Liver (tissue), 3 donors: ENCODE results near the gene SRP14.

Experiments
- CTCF ChIP-seq: fragments of 150-350 bp; IDR thresholded peaks from 2 replicates; pipeline ENCODE4 v1.5.1; 2017; ENCODE audit warnings: improper control_type of control experiment, low read depth, low read length; ENCODE audit not compliant: missing input control
- EGR1 ChIP-seq, 2 donors: IDR thresholded peaks; 2 replicates each; pipeline ENCODE4 v1.6.1; 2016 to 2018; ENCODE audit warnings: antibody characterized with exemption in 2 of 2, low read depth in 2 of 2
- FOXA2 ChIP-seq: IDR thresholded peaks from 2 replicates; pipeline ENCODE4 v1.6.1; 2016; ENCODE audit warnings: antibody characterized with exemption
- HNF4G ChIP-seq: IDR thresholded peaks from 2 replicates; pipeline ENCODE4 v1.6.1; 2016; ENCODE audit warnings: antibody characterized with exemption
- JUND ChIP-seq, 2 donors: IDR thresholded peaks; 2 replicates each; pipeline ENCODE4 v1.6.1; 2016; ENCODE audit warnings: antibody characterized with exemption in 2 of 2
- NR2F2 ChIP-seq: IDR thresholded peaks from 2 replicates; pipeline ENCODE4 v1.6.1; 2016; ENCODE audit warnings: antibody characterized with exemption
- RAD21 ChIP-seq, 2 donors: IDR thresholded peaks; 2 replicates each; pipeline ENCODE4 v1.6.1; 2016; ENCODE audit warnings: antibody characterized with exemption in 2 of 2, mild to moderate bottlenecking in 2 of 2
- SP1 ChIP-seq: IDR thresholded peaks from 2 replicates; pipeline ENCODE4 v1.6.1; 2018; ENCODE audit warnings: antibody characterized with exemption, mild to moderate bottlenecking
- TAF1 ChIP-seq: conservative IDR thresholded peaks from 2 replicates; pipeline ENCODE4 v1.6.1; 2016; ENCODE audit warnings: antibody characterized with exemption, mild to moderate bottlenecking
- YY1 ChIP-seq: IDR thresholded peaks from 2 replicates; pipeline ENCODE4 v1.6.1; 2016; ENCODE audit warnings: antibody characterized with exemption, mild to moderate bottlenecking
- TF ChIP-seq, protein P1 (sequence below): IDR thresholded peaks from 2 replicates; pipeline ENCODE4 v1.6.1; 2016; ENCODE audit warnings: antibody characterized with exemption, mild to moderate bottlenecking
- TF ChIP-seq, protein P2 (sequence below): IDR thresholded peaks from 2 replicates; pipeline ENCODE4 v1.6.1; 2016; ENCODE audit warnings: antibody characterized with exemption
- TF ChIP-seq, protein P3 (sequence below): IDR thresholded peaks from 2 replicates; pipeline ENCODE4 v1.6.1; 2016; ENCODE audit warnings: antibody characterized with exemption
- donor health status: healthy.
- donor health status: healthy.

- TF ChIP-seq CTCF (no peak), EGR1 (IDR thresholded peaks at IDR 0.05; ENCODE audit: low read depth in 2 of 2) (no peak), FOXA2 (no peak), TAF1 (no peak), RAD21 (IDR thresholded peaks at IDR 0.05) (no peak), HNF4G (no peak), NR2F2 (no peak), YY1 (no peak), JUND (IDR thresholded peaks at IDR 0.05) (no peak), SP1 (no peak)
- TF ChIP-seq, protein P1, sequence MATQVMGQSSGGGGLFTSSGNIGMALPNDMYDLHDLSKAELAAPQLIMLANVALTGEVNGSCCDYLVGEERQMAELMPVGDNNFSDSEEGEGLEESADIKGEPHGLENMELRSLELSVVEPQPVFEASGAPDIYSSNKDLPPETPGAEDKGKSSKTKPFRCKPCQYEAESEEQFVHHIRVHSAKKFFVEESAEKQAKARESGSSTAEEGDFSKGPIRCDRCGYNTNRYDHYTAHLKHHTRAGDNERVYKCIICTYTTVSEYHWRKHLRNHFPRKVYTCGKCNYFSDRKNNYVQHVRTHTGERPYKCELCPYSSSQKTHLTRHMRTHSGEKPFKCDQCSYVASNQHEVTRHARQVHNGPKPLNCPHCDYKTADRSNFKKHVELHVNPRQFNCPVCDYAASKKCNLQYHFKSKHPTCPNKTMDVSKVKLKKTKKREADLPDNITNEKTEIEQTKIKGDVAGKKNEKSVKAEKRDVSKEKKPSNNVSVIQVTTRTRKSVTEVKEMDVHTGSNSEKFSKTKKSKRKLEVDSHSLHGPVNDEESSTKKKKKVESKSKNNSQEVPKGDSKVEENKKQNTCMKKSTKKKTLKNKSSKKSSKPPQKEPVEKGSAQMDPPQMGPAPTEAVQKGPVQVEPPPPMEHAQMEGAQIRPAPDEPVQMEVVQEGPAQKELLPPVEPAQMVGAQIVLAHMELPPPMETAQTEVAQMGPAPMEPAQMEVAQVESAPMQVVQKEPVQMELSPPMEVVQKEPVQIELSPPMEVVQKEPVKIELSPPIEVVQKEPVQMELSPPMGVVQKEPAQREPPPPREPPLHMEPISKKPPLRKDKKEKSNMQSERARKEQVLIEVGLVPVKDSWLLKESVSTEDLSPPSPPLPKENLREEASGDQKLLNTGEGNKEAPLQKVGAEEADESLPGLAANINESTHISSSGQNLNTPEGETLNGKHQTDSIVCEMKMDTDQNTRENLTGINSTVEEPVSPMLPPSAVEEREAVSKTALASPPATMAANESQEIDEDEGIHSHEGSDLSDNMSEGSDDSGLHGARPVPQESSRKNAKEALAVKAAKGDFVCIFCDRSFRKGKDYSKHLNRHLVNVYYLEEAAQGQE, result no peak
- TF ChIP-seq, protein P2, sequence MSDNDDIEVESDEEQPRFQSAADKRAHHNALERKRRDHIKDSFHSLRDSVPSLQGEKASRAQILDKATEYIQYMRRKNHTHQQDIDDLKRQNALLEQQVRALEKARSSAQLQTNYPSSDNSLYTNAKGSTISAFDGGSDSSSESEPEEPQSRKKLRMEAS, result no peak
- TF ChIP-seq, protein P3, sequence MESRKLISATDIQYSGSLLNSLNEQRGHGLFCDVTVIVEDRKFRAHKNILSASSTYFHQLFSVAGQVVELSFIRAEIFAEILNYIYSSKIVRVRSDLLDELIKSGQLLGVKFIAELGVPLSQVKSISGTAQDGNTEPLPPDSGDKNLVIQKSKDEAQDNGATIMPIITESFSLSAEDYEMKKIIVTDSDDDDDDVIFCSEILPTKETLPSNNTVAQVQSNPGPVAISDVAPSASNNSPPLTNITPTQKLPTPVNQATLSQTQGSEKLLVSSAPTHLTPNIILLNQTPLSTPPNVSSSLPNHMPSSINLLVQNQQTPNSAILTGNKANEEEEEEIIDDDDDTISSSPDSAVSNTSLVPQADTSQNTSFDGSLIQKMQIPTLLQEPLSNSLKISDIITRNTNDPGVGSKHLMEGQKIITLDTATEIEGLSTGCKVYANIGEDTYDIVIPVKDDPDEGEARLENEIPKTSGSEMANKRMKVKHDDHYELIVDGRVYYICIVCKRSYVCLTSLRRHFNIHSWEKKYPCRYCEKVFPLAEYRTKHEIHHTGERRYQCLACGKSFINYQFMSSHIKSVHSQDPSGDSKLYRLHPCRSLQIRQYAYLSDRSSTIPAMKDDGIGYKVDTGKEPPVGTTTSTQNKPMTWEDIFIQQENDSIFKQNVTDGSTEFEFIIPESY, result no peak
Measured at GRCh38 chr15:40061212-40061901, 22.4 kb upstream of the SRP14 start.
